Endothelial cell of umbilical vein (primary cell): ENCODE data around the gene TRPM5. TPM values are rescaled to one million over a fixed set of nuclear protein-coding genes. Genes with fewer than 3 reads are reported as not detected.

Experiments used
- BruUV-seq: library from RNA; stranded (reverse); fragments of 400-500 nt; replicated peaks from 2 replicates; lab custom pipeline; 2021; lab: Mats Ljungman, UMichigan
- CTCF ChIA-PET: fragments of 300-600, 350-600 bp; sonication (Branson Sonifier 250); formaldehyde crosslinking; loops from one replicate; lab custom pipeline; 2021; ENCODE audit warnings: antibody characterized with exemption, inconsistent platforms; lab: Charles Lee
- POLR2A ChIA-PET: fragments of 300-600, 350-600 bp; sonication (Branson Sonifier 250); formaldehyde crosslinking; loops from one replicate; lab custom pipeline; 2021; ENCODE audit warnings: antibody characterized with exemption, inconsistent platforms; lab: Charles Lee
- DNase-seq: peaks from one replicate; pipeline ENCODE4 v3.0.0-alpha.2; 2011; ENCODE audit warnings: low read depth, low spot score
- FAIRE-seq: peaks from 2 replicates; lab custom pipeline; 2011; peaks lifted over from hg19 to GRCh38; lab: Jason Lieb, UNC
- H2AFZ ChIP-seq: 2 replicates; pipeline ENCODE4 v1.6.0; 2012; ENCODE audit warnings: low read depth, low read length, control low read depth, inconsistent platforms
- H3K27ac ChIP-seq: 2 replicates; pipeline ENCODE4 v1.5.1; 2011; ENCODE audit warnings: low read depth, mild to moderate bottlenecking, control low read depth, low read length, moderate library complexity; ENCODE audit not compliant: insufficient read depth
- H3K27me3 ChIP-seq, 2 experiments: 2 replicates each; pipeline versions ENCODE4 v1.6.0 to v1.6.1; 2011; ENCODE audit warnings: low read length in 2 of 2, mixed read lengths in 1 of 2; ENCODE audit not compliant: control insufficient read depth in 2 of 2, insufficient read depth in 2 of 2
- H3K36me3 ChIP-seq, 2 experiments: 2 replicates in 1 of 2; 3 replicates in 1 of 2; pipeline ENCODE4 v1.5.1; 2011; ENCODE audit warnings: low read length in 2 of 2, mild to moderate bottlenecking in 1 of 2, moderate library complexity in 1 of 2; ENCODE audit not compliant: control insufficient read depth in 2 of 2, insufficient read depth in 2 of 2; ENCODE audit errors: extremely low read depth in 1 of 2
- H3K4me1 ChIP-seq: 3 replicates; pipeline ENCODE4 v1.5.1; 2011; ENCODE audit warnings: mild to moderate bottlenecking, low read length; ENCODE audit not compliant: control insufficient read depth, insufficient read depth; ENCODE audit errors: extremely low read depth
- H3K4me2 ChIP-seq: 2 replicates; pipeline ENCODE4 v1.6.1; 2011; ENCODE audit warnings: low read length, control low read depth, mixed read lengths; ENCODE audit not compliant: insufficient read depth
- H3K4me3 ChIP-seq, 3 experiments: fragments of 200-600 bp in 1 of 3; sonication (generic), shearing (Covaris generic) in 1 of 3; replicated peaks in 1 of 3; 2 replicates each; pipeline ENCODE4 v1.5.1; 2011 to 2016; ENCODE audit warnings: control low read depth in 3 of 3, low read length in 3 of 3, mild to moderate bottlenecking in 2 of 3, inconsistent platforms in 1 of 3, low read depth in 1 of 3, moderate library complexity in 1 of 3; ENCODE audit not compliant: insufficient read depth in 1 of 3
- H3K79me2 ChIP-seq: 2 replicates; pipeline ENCODE4 v1.6.0; 2012; ENCODE audit warnings: low read length, inconsistent platforms; ENCODE audit not compliant: control insufficient read depth, insufficient read depth
- H3K9ac ChIP-seq: replicated peaks from 2 replicates; pipeline ENCODE3; 2011; ENCODE audit warnings: low read length, control low read depth; ENCODE audit not compliant: insufficient read depth; ENCODE audit errors: extremely low read depth
- H3K9me1 ChIP-seq: replicated peaks from 3 replicates; pipeline ENCODE4 v1.6.0; 2011; ENCODE audit warnings: mild to moderate bottlenecking, low read length; ENCODE audit not compliant: control insufficient read depth, insufficient read depth; ENCODE audit errors: extremely low read depth
- H3K9me3 ChIP-seq: replicated peaks from 2 replicates; pipeline ENCODE4 v1.5.1; 2012; ENCODE audit warnings: low read length, inconsistent platforms; ENCODE audit not compliant: control insufficient read depth, insufficient read depth
- H4K20me1 ChIP-seq: replicated peaks from 2 replicates; pipeline ENCODE3; 2011; ENCODE audit warnings: mild to moderate bottlenecking, low read length; ENCODE audit not compliant: control insufficient read depth, insufficient read depth; ENCODE audit errors: extremely low read depth
- CTCF ChIP-seq, 2 donors: IDR thresholded peaks; 1 replicate in 1 of 2; 2 replicates in 1 of 2; pipeline ENCODE4 v1.5.1; 2011; ENCODE audit warnings: low read length in 2 of 2, mild to moderate bottlenecking in 2 of 2, moderate library complexity in 2 of 2, control low read depth in 1 of 2, inconsistent platforms in 1 of 2, low read depth in 1 of 2; ENCODE audit not compliant: insufficient read depth in 1 of 2; ENCODE audit errors: extremely low read depth in 1 of 2
- EZH2 ChIP-seq: IDR thresholded peaks from 2 replicates; pipeline ENCODE4 v1.6.1; 2012; ENCODE audit warnings: borderline replicate concordance, low read depth, mild to moderate bottlenecking, moderate library complexity, low read length, inconsistent platforms; ENCODE audit not compliant: severe bottlenecking
- FOS ChIP-seq: IDR thresholded peaks from 2 replicates; pipeline ENCODE4 v1.6.1; 2011; ENCODE audit warnings: mild to moderate bottlenecking, low read length, moderate library complexity, borderline replicate concordance; ENCODE audit not compliant: insufficient read depth
- GATA2 ChIP-seq: IDR thresholded peaks from 2 replicates; pipeline ENCODE4 v1.7.0; 2011; ENCODE audit warnings: low read depth, mild to moderate bottlenecking, moderate library complexity, mixed read lengths, low read length; ENCODE audit not compliant: insufficient read length, insufficient read depth
- JUN ChIP-seq: IDR thresholded peaks from 2 replicates; pipeline ENCODE4 v1.6.1; 2011; ENCODE audit warnings: borderline replicate concordance, low read depth; ENCODE audit not compliant: insufficient read length, insufficient read depth
- MAX ChIP-seq: IDR thresholded peaks from 2 replicates; pipeline ENCODE4 v1.6.1; 2011; ENCODE audit not compliant: insufficient read depth, insufficient read length
- MYC ChIP-seq: IDR thresholded peaks from one replicate; pipeline ENCODE4 v1.6.1; 2011; ENCODE audit warnings: mild to moderate bottlenecking, low read depth, low read length
- POLR2A ChIP-seq: IDR thresholded peaks from 2 replicates; pipeline ENCODE4 v1.6.1; 2012; ENCODE audit warnings: low read depth, mild to moderate bottlenecking, control low read depth, low read length
- POLR2AphosphoS5 ChIP-seq: IDR thresholded peaks from 2 replicates; pipeline ENCODE4 v1.6.1; 2012; ENCODE audit warnings: low read depth, mild to moderate bottlenecking, control low read depth, low read length, moderate library complexity; ENCODE audit not compliant: insufficient read depth
- dilution Hi-C: fragments of 300-500 bp; cut with MboI; formaldehyde crosslinking; loops from one replicate; pipeline ENCODE4 v1.15.0; 2019; ENCODE audit warnings: low sequenced_read_pairs; ENCODE audit not compliant: extremely low pct_ligation_motif_present
- intact Hi-C: fragments of 100-400 bp; cut with micrococcal nuclease; formaldehyde crosslinking; loops from one replicate; pipeline ENCODE4 v1.10.0; 2022
- polyA plus RNA-seq, 4 experiments: library from polyadenylated mRNA; depleted of rRNA in 3 of 4; stranded (reverse) in 3 of 4; unstranded in 1 of 4; fragments of >200 nt; gene quantifications; 2 replicates each; pipeline versions ENCODE4 v1.2.1 to v1.2.3, GENCODE V29; 2011 to 2012; ENCODE audit warnings: missing spikeins in 1 of 4
- total RNA-seq: library from RNA; stranded (reverse); gene quantifications from 2 replicates; pipeline ENCODE4 v1.2.3, GENCODE V29; 2021

TRPM5 gene
- total and polyA plus RNA-seq, 2 donors (not counting 3 experiments of a cell fraction or from before 2014, with no cell fraction given), result not detected

GRCh38 chr11:2424811-2425495 is 19.4 kb downstream of the TRPM5 start:
- dilution Hi-C loops, result no loop called here
- Histone ChIP-seq H3K27me3 (no peaks in the 10 kb centered on the region), H3K27ac (no peak overlapping the region), H3K79me2 (no peaks in the 10 kb centered on the region), H3K9me1 (no peaks in the 10 kb centered on the region), H3K4me3 (no peak overlapping the region), H3K9me3 (no peaks in the 10 kb centered on the region), H2AFZ (no peak overlapping the region), H3K4me2 (no peak overlapping the region), H3K4me1 (no peaks in the 10 kb centered on the region), H3K9ac (no peak overlapping the region), H4K20me1 (no peaks in the 10 kb centered on the region), H3K36me3 (no peaks in the 10 kb centered on the region)
- TF ChIP-seq JUN, result no peak
- TF ChIP-seq MYC, result no peak
- DNase-seq, result no peak
- intact Hi-C loops, result no loop called here
- ChIA-PET CTCF (interaction anchor here (1.4 to 10.1 kb wide), 4 partner anchors 106 to 463 kb away, joined by 3 to 829 read pairs (median 97); partner anchors contain the start of genes C11orf21 and TSPAN32), POLR2A (no interaction called here)
- BruUV-seq, result no TSS peak
- no peak for FAIRE-seq

GRCh38 chr11:2423157-2424025 is 20.9 kb downstream of the TRPM5 start:
- intact Hi-C loops, result no loop called here
- CTCF ChIA-PET, result interaction anchor here (1.4 to 10.1 kb wide), 4 partner anchors 108 to 465 kb away, joined by 3 to 829 read pairs (median 97); partner anchors contain the start of genes C11orf21 and TSPAN32
- POLR2A ChIA-PET, result no interaction called here

More at GRCh38 chr11:2423157-2424025, 20.9 kb downstream of the TRPM5 start:
- no peak overlapping the region for H3K4me3 ChIP-seq
- no peaks in the 10 kb centered on the region for H3K27me3 ChIP-seq
- H3K27ac ChIP-seq, result no peak overlapping the region
- no peaks in the 10 kb centered on the region for H3K9me3 ChIP-seq
- H4K20me1 ChIP-seq, result no peaks in the 10 kb centered on the region
- dilution Hi-C loops, result no loop called here
- H3K4me2 ChIP-seq, result no peak overlapping the region
- H2AFZ ChIP-seq, result no peak overlapping the region
- no peaks in the 10 kb centered on the region for H3K36me3 ChIP-seq
- FAIRE-seq (no peak), DNase-seq (no peak)
- H3K9ac ChIP-seq, result no peak overlapping the region
- no peak for TF ChIP-seq FOS
- no peak for TF ChIP-seq EZH2
- no peak for TF ChIP-seq POLR2A
- TF ChIP-seq GATA2, result no peak
- no peak for TF ChIP-seq MAX
- no peak for TF ChIP-seq JUN
- TF ChIP-seq POLR2AphosphoS5, result no peak
- TF ChIP-seq MYC, result no peak
- TF ChIP-seq CTCF (IDR thresholded peaks at IDR 0.05; ENCODE audit: extremely low read depth in 1 of 2, insufficient read depth in 1 of 2, low read depth in 1 of 2, low read length in 2 of 2), result no peak
- no peaks in the 10 kb centered on the region for H3K4me1 ChIP-seq
- BruUV-seq, result no TSS peak
- H3K79me2 ChIP-seq, result no peaks in the 10 kb centered on the region
- H3K9me1 ChIP-seq, result no peaks in the 10 kb centered on the region
